VCaP (cell line): ENCODE results near the gene PRKAG3.
"Not testable (repeated sequence)": the region's sequence is repeated elsewhere in the genome, so short reads cannot be mapped to it uniquely, and the experiment has no call there.

Source experiments
- H3K27ac ChIP-seq: fragments of 450-650 bp; 2 replicates; pipeline ENCODE4 v1.5.1; 2017
- TF ChIP-seq, protein P1 (sequence below): fragments of 450-650 bp; conservative IDR thresholded peaks from 2 replicates; pipeline ENCODE4 v1.5.1; 2017; ENCODE audit warnings: mild to moderate bottlenecking, moderate library complexity

The PRKAG3 gene

DNA sequence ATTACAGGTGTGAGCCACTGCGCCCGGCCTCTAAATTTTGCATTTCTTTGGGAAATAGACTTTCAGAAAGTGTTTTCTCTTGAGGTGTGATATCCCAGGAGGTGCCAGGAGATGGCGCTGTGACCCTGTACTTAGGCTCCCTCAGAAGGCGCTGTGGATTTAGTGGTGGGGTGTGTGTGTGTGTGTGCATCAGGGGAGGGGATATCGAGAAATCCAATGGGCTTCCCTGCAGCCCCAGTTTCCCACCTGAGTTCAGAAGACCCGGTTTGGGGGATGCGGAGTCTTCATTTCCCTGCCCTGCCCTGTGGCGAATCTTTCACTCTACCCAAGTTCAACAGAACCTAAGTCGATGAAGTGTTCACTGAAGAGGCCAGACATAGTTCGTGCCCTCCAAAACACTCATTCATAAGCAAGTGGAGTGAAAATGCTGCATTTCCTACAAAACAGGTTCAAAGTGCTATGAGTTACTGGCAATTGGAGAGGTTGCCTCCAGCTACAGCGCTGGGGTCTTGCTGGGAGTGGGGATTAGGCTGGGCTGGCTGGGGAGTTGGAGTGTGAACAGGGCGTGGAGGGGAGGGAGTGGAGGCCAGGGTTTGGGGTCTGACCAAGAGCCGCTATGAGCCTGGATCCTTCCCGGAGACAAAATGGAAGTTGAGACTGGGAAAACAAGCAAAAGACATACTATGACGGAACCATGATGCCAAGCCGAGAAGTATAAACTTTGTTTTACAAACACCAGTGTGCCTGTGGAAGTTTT is 21.5 kb upstream of the PRKAG3 start:
- TF ChIP-seq, protein P1, sequence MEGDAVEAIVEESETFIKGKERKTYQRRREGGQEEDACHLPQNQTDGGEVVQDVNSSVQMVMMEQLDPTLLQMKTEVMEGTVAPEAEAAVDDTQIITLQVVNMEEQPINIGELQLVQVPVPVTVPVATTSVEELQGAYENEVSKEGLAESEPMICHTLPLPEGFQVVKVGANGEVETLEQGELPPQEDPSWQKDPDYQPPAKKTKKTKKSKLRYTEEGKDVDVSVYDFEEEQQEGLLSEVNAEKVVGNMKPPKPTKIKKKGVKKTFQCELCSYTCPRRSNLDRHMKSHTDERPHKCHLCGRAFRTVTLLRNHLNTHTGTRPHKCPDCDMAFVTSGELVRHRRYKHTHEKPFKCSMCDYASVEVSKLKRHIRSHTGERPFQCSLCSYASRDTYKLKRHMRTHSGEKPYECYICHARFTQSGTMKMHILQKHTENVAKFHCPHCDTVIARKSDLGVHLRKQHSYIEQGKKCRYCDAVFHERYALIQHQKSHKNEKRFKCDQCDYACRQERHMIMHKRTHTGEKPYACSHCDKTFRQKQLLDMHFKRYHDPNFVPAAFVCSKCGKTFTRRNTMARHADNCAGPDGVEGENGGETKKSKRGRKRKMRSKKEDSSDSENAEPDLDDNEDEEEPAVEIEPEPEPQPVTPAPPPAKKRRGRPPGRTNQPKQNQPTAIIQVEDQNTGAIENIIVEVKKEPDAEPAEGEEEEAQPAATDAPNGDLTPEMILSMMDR, result peak; percentile 80
- no peak overlapping the region for H3K27ac ChIP-seq

DNA sequence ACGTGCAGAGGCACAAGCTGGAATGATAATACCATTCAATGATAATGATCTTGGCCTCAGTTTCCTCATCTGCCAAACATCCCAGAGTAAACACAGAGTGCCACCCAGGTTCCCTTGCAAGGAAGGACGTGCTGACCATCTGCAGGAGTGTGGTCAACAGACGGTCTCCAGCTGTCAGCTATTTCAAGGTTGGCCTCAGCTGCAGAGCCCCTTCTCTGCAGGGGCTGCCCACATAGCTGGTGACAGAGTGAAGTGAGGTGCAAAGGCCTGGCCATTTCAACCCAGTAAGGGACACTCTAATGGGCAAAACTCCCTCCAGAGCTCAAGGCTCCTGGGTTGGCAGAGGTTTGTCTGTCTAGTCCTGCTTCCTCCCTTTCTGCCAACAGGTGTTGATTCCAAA is 19.7 kb upstream of the PRKAG3 start:
- H3K27ac ChIP-seq, result no peak overlapping the region
- TF ChIP-seq, protein P1, result no peak

DNA sequence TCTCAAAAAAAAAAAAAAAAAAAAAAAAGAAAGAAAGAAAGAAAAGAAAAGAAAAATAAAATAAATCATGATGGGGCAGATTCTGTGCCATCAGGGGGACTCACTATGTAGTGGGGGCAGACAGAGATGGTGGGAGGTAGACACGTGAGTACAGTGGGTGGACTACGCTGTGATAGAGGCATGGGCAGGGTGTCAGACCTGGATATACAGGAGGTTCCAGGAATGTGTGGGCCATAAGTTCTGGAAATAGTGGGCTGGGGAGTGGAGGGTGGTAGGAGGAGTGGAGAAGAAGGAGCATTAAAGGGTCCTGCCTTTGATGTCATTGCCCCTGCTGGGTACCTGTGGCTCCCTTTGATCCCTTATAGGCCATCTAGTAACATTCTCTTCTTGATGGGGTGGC is 19.2 kb upstream of the PRKAG3 start:
- TF ChIP-seq, protein P1, result no peak
- no peak overlapping the region for H3K27ac ChIP-seq

DNA sequence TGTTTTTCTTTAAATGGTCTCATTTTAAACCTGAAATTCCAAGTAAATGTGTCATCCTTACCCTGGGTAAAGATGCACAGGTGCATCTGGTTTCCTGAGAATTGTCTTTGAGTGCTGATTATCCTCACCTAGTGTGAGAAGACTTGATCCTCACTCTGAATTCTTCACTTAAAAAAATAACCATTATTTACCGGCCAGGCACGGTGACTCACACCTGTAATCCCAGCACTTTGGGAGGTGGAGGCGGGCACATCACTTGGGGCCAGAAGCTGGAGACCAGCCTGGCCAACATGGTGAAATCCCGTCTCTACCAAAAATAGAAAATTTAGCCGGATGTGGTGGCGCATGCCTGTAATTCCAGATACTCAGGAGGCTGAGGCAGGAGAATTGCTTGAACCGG is 18.1 kb upstream of the PRKAG3 start:
- no peak overlapping the region for H3K27ac ChIP-seq
- TF ChIP-seq, protein P1, result no peak

DNA sequence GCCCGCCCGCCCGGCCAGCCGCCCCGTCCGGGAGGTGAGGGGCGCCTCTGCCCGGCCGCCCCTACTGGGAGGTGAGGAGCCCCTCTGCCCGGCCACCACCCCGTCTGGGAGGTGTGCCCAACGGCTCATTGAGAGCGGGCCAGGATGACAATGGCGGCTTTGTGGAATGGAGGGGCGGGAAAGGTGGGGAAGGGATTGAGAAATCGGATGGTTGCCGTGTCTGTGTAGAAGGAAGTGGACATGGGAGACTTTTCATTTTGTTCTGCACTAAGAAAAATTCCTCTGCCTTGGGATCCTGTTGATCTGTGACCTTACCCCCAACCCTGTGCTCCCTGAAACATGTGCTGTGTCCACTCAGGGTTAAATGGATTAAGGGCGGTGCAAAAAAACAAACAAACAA is 15.4 kb upstream of the PRKAG3 start:
- H3K27ac ChIP-seq, result not testable (repeated sequence)

DNA sequence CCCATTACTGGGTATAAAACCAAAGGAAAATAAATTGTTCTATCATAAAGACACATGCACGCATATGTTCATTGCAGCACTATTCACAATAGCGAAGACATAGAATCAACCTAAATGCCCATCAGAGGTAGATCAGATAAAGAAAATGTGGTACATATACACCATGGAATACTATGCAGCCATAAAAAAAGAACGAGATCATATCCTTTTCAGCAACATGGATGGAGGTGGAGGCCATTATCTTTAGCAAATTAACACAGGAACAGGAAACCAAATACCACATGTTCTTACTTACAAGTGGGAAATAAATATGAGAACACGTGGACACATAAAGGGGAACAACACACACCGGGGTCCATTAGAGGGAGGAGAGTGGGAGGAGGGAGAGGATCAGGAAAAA is 12.7 kb upstream of the PRKAG3 start:
- not testable (repeated sequence) for H3K27ac ChIP-seq

DNA sequence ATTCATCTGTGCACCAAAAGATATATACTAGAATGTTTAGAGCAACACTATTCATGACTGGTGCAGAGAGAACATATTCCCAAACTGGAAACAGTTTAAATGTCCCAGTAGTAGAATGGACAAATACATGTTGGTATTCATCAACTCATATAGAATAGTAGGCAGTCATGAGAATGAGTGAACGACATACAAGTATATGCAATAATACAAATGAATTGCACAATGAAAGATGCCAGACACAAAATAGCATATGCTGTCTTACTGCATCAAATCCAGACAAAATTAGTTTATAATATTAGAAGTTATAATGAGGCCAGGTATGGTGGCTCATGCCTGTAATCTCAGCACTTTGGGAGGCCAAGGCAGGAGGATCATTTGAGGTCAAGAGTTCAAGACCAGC is 8.3 kb upstream of the PRKAG3 start:
- no peak overlapping the region for H3K27ac ChIP-seq
- TF ChIP-seq, protein P1, result no peak

DNA sequence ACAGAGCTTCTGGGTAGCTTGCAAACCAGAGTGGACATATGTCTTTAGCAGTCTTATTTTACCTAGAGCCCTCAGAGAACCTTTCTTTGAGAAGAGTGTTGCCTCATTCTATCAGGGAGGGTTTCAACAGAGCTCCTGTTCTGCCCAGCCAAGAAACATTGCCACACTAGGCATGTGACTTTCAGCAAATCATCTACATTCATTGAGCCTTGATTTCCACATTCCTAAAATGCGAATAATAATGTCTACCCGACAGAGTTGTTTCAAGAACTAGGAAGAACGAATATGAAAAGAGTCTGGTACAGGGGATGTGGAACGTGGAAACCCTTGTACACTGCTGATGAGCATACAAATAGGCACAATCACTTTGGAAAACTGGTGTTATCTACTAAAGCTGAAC is 7.8 kb upstream of the PRKAG3 start:
- TF ChIP-seq, protein P1, result no peak
- no peak overlapping the region for H3K27ac ChIP-seq

DNA sequence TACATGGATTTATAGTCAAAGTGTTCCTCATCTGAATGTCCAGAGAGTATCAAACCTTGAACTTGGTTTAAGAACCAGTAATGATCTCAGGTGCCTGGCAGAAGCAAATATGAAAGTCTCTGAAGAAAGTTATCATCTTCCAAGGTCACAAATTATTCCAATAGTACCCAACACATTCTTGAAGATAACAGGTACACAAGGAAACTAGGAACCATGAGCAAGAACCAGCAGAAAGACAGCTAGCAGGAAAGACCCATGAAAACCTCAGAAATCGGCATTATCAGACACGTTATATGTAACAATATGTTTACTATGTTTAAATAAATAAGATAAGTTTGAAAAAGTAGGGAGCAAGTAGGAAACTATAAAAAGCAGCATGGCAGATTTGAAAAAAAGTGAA is 5.9 kb upstream of the PRKAG3 start:
- TF ChIP-seq, protein P1, result no peak
- no peak overlapping the region for H3K27ac ChIP-seq
